Measurements from ENCODE around the gene GIMAP2.
"Not testable (repeated sequence)": the region's sequence is repeated elsewhere in the genome, so short reads cannot be mapped to it uniquely, and the experiment has no call there.

- not testable (repeated sequence) for TF ChIP-seq ZNF660 (tag by site-specific recombination; IDR thresholded peaks at IDR 0.05); ZBTB1 (tag by site-specific recombination; IDR thresholded peaks at IDR 0.05); ZNF513 (tag by site-specific recombination; IDR thresholded peaks at IDR 0.05); CTCF (tag by site-specific recombination; IDR thresholded peaks at IDR 0.05); ZNF138 (tag by site-specific recombination; IDR thresholded peaks at IDR 0.05; ENCODE audit: borderline replicate concordance); BCL11B (tag by site-specific recombination; IDR thresholded peaks at IDR 0.05; ENCODE audit: low read depth); ZNF214 (tag by site-specific recombination; IDR thresholded peaks at IDR 0.05; ENCODE audit: borderline replicate concordance)
- TF ChIP-seq, protein P1, sequence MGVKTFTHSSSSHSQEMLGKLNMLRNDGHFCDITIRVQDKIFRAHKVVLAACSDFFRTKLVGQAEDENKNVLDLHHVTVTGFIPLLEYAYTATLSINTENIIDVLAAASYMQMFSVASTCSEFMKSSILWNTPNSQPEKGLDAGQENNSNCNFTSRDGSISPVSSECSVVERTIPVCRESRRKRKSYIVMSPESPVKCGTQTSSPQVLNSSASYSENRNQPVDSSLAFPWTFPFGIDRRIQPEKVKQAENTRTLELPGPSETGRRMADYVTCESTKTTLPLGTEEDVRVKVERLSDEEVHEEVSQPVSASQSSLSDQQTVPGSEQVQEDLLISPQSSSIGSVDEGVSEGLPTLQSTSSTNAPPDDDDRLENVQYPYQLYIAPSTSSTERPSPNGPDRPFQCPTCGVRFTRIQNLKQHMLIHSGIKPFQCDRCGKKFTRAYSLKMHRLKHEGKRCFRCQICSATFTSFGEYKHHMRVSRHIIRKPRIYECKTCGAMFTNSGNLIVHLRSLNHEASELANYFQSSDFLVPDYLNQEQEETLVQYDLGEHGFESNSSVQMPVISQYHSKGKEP (tag by site-specific recombination; IDR thresholded peaks at IDR 0.05) = not testable (repeated sequence)
These were observed 5.1 kb upstream of the GIMAP2 start for GRCh38 chr7:150680364-150680763.
